HEK293 (cell line): ENCODE measurements around the gene HTR1A.

Experiments
- ATF2 ChIP-seq: fragments of 450-650 bp; formaldehyde crosslinking; IDR thresholded peaks from 2 replicates; pipeline ENCODE4 v1.5.1; 2016; ENCODE audit warnings: missing biosample characterization, missing genetic modification characterization, low read depth
- CTCF ChIP-seq: fragments of 450-650 bp; formaldehyde crosslinking; IDR thresholded peaks from 2 replicates; pipeline ENCODE4 v1.5.1; 2016; ENCODE audit warnings: missing biosample characterization, missing genetic modification characterization
- KLF16 ChIP-seq: fragments of 450-650 bp; formaldehyde crosslinking; IDR thresholded peaks from 2 replicates; pipeline ENCODE4 v1.5.1; 2017; ENCODE audit warnings: missing biosample characterization, missing genetic modification characterization
- ZBTB26 ChIP-seq: fragments of 450-650 bp; formaldehyde crosslinking; optimal IDR thresholded peaks from 2 replicates; pipeline ENCODE3; 2016; ENCODE audit warnings: missing biosample characterization, mild to moderate bottlenecking, missing genetic modification characterization
- ZBTB44 ChIP-seq: fragments of 450-650 bp; IDR thresholded peaks from 2 replicates; pipeline ENCODE4 v1.5.1; 2018; ENCODE audit warnings: missing biosample characterization, mild to moderate bottlenecking, missing genetic modification characterization
- ZBTB7A ChIP-seq: fragments of 450-650 bp; formaldehyde crosslinking; IDR thresholded peaks from 2 replicates; pipeline ENCODE4 v1.5.1; 2016; ENCODE audit warnings: low read depth, missing biosample characterization, missing genetic modification characterization
- ZFP41 ChIP-seq: fragments of 450-650 bp; formaldehyde crosslinking; IDR thresholded peaks from 2 replicates; pipeline ENCODE4 v1.5.1; 2016; ENCODE audit warnings: missing biosample characterization, missing genetic modification characterization, borderline replicate concordance
- ZNF121 ChIP-seq: fragments of 450-650 bp; formaldehyde crosslinking; IDR thresholded peaks from 2 replicates; pipeline ENCODE4 v1.5.1; 2016; ENCODE audit warnings: missing biosample characterization, missing genetic modification characterization
- ZNF146 ChIP-seq: fragments of 450-650 bp; formaldehyde crosslinking; IDR thresholded peaks from 2 replicates; pipeline ENCODE4 v1.5.1; 2016; ENCODE audit warnings: missing biosample characterization, missing genetic modification characterization
- ZNF280D ChIP-seq: fragments of 450-650 bp; formaldehyde crosslinking; IDR thresholded peaks from 2 replicates; pipeline ENCODE4 v1.5.1; 2016; ENCODE audit warnings: missing biosample characterization, missing genetic modification characterization
- ZNF501 ChIP-seq: fragments of 450-650 bp; formaldehyde crosslinking; IDR thresholded peaks from 2 replicates; pipeline ENCODE4 v1.5.1; 2016; ENCODE audit warnings: missing biosample characterization, missing genetic modification characterization
- ZNF777 ChIP-seq: fragments of 450-650 bp; formaldehyde crosslinking; IDR thresholded peaks from 2 replicates; pipeline ENCODE4 v1.5.1; 2017; ENCODE audit warnings: missing biosample characterization, missing genetic modification characterization, borderline replicate concordance

- no peak for TF ChIP-seq CTCF
- no peak for TF ChIP-seq ZNF501 (tag by site-specific recombination)
- no peak for TF ChIP-seq ZBTB26
- TF ChIP-seq ZNF777: no peak
- TF ChIP-seq ZNF146 (tag by site-specific recombination): no peak
- no peak for TF ChIP-seq ZNF121 (tag by site-specific recombination)
- no peak for TF ChIP-seq ZBTB7A (tag by site-specific recombination)
- TF ChIP-seq ZBTB44 (tag by site-specific recombination): no peak
- no peak for TF ChIP-seq ATF2 (tag by site-specific recombination)
- no peak for TF ChIP-seq ZFP41 (tag by site-specific recombination)
- no peak for TF ChIP-seq ZNF280D (tag by site-specific recombination)
- TF ChIP-seq KLF16 (tag by site-specific recombination): no peak
These were observed 27.1 kb downstream of the HTR1A start for GRCh38 chr5:63935103-63935502.
